HG02798 (cell line): ENCODE data around the gene PODN.

ENCODE experiments used
- ATAC-seq: cut with Tn5 transposase; IDR thresholded peaks from one replicate; pipeline ENCODE4 v1.9.1; 2021; ENCODE audit warnings: mild to moderate bottlenecking; ENCODE audit not compliant: unreplicated experiment, poor library complexity

The PODN gene

DNA sequence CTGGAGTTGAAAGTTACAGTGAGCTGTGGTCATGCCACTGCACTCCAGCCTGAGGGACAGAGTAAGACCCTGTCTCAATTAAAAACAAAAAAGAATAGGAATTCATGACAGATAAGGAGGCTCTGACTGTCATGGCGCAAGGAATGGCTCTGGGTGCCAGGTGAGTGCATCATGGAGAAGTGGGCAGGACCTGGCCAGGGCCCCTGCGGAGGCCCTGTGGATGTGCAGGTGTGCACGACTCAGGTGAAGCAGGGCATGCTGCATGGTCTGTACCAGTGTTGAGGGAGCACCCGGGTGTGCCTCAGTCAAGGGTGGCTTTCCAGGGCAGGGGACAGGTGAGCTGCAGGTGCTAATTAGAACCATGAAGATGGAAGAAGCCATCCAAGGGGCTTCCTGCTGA is 66.4 kb downstream of the PODN start:
- ATAC-seq, result no peak

DNA sequence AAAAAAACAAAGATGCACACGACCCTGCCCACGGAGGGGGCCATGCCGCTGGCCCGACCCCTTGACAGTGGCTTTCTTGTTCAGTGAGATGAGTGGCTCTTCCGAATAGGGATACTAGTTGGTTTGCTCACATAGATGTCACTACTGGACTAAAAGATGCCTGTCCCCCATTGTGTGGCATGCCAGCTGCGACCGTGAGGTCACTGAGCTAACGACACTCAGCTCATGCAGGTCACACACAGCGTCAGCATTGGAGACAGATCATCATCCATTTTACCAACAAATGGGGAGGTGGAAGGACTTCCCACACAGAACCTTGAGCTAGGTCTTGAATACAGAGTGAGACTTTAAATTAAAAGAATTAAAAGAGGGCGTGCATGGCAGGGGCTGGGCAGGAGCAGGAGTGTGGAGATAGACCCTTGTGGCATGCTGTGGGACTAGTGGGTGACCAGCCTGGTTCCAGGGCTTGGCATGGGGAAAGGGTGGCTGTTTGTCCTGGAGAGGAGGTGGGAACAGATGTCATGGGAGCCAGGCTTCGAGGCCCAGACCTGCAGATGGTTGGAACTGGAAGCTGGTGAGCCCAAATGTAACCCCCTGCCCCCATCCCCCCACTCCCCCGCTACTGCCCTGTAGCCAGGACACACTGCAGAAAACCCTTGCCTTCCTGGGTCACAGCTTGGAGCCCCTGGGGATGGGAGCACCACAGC is 68.0 kb downstream of the PODN start:
- no peak for ATAC-seq

DNA sequence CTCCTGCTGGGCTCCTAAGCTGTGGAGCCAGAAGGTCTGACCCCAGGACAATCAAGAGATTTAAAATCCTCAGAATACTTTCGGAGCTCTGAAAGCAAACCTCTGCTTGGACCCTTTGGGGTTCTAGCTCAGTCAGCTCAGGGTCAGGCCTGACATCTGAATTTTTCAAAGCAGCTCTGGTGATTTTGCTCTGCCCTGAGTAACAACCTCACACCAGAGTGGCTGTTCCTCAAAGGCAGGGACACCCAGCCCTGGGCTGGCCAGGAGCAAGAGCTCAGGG is 68.5 kb downstream of the PODN start:
- no peak for ATAC-seq

DNA sequence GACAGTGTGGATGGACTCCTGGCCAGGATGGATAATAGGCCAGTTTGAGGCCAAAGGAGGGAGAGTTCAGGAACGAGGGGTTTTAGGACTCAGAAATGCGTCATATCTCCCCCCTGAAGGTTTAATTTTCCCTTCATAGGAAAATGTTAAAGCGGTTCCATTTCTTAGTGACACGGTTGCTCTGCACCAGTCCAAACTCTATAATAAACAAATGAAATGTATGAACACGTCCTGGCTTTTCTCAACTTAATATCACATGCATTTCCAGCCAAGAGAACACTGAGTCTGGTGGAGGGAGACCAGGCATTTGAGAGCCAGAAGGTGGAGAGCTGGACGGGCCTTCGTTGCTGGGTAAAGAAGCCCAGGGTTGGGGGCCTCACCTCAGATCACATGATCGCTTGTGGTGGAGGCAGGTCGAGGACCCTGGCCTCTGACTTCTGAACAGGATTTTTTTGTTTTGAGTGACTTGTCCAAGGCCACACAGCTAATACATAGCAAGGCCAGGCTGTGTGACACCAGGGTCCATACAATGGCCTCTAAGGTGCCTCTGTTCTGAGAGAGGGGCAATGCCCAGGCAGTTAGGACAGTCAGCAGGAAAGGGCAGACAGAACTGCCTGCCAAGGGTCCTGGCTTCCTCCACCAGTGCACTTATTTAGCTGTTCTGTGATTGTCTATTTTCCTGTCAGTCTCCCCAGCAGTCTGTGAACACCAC is 69.0 kb downstream of the PODN start:
- ATAC-seq, result no peak

DNA sequence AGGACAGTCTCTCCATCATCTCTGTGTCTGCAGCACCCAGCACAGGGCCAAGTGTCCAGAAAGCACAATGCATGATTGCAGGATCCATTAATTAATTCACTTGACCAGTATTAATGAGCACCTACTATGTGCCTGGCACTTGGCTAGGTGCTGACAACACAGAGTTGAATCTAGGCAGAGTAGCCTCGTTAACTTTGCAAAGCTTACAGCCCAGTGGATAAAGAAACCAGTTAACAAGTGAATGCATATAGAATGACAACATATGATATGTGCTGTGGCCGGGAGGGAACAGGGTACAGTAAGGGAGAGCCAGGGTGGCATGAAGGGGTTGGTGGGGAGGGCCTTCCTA is 69.6 kb downstream of the PODN start:
- ATAC-seq, result no peak

DNA sequence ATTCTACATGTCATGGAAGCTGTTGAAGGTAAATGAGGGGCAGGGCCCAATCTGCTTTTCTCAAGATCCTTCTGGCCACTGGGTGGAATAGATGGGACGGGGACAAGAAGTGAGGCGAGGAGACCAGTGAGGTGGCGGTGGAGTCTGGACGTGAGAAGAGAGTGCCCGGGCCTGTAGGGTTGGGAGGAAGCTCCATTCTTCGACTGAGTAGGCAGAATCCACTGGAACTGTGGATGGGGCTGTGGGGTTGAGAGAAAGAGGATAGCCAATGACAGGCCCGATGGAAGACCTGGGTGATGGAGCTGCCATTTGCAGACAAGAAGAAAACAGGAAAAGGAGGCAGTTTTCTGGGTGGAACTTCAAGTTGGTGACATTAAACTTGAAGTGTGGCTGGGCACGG is 70.2 kb downstream of the PODN start:
- ATAC-seq, result no peak

DNA sequence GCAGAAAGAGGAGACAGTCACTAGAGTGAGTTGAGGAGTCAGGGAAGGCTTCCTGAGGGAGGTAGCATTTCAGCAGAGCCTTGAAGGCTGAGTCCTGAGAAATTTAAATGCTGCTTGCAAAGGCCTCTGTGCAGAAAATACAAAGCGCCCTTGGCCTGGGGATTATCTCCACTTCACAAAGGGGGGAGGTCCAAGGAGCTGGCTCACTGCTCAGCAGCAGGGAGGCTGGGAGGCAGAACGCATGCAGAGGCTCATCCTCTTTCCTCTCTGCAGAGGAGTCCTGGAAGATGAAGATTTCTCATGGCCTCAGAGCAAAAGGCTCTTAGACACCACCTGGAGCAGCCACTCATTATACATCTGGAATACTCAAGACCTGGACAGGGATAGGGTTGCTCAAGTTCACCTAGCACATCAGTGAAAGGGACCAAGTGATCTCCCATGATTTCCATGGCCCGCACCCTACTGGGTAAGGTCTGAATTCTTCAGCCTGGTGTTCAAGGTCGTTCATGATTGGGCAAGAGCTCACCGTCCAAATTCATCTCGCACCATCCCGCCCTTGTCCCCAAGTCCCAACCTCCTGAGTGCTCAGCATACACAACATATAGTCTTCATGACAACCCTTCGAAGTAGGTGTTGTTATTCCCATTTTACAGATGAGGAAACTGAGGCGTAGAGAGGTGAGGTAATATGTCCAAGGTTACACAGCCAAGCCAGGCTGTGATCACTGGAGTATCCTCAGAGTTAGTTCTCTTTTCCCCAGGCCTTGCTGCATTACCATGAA is 71.4 kb downstream of the PODN start:
- ATAC-seq, result no peak

DNA sequence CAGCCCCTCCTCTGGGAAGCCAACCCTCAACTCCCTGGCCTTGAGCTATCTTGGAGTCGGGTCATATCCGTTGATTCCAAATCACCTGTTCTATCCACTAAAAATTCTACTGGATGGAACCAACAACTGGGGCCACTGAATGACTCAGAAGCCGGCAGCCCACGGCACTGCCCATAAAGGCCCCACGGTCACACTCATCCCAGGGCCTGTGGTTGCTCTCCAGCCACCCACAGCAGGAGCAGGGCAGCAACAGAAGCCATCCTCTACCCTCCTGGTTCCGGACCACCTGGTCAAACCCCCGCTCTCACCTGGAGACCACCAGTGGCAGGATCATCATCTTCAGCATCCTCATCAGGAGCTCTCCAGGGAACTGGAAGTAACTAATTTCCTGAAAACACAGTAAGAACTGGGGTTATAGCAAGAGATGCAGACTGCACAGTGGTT is 72.1 kb downstream of the PODN start:
- no peak for ATAC-seq
